Measurements from ENCODE around the gene SLC24A4.

The SLC24A4 gene

DNA sequence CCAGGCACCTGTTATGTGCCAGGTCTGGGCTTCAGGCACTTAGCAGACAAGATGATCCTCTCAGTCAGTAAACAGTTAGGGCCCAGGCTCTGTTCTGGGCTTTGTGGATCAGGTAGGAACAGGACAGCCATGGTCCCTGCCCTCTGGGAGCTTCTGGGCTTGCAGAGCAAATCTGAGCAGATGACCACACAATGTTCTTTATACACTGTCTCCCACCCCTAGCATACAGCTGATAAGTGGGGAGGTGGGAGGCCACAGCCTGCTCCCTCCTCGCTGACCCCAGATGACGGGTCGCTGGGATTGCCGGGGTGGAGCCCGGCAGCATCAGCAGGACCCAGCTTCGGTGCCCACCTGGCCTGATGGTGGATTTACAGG, 137.6 kb downstream of the SLC24A4 start:
- DNase-seq = no peak

DNA sequence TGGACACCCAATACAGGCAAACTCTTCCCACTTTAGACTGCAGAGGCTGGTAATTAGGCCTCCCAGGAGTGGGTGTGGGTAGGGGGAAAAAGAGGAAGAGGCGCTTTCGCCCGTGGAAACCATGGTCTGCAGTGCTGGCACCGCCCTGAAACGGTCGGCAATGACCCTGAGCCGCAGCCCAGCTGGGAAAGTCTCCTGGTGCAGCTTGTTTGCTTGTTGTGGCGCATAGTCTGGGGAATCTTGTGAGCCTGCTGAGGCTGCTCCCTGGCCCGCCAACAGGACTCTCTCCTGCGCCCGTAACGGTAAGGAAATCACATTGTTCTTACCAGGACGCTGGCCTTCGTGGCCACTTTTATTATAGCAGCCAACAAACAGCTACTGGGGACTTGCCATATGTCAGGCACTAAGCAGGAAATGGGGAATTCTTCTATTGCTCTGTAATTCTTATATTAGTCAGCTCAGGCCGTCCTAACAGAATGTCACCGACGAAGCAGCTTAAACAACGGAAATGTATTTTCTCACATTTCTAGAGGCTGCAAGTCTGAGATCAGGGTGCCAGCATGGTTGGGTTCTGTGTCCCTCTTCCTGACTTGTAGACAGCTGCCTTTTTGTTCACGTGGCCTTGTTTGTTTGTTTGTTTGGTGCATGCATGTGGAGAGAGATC, 138.1 kb downstream of the SLC24A4 start:
- no peak for DNase-seq

DNA sequence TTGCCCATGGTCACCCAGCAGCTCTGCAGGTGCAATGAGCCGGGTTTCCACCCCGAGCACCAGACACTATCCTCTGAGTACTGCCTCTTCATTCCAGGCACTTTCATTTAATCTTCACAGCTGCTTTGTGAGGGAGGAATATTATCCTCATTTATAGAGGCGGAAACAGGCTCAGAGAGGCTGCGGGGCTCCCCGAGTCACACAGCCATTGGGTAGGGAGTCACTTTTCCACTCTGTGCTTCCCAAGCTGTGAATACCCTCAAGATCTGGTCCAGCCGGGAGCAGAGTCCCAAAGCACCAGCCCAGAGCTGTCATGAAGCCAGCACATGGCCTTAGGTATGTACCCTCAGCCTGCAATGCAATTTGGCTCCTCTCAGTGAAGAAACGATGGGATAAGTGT, 138.9 kb downstream of the SLC24A4 start:
- DNase-seq = no peak

DNA sequence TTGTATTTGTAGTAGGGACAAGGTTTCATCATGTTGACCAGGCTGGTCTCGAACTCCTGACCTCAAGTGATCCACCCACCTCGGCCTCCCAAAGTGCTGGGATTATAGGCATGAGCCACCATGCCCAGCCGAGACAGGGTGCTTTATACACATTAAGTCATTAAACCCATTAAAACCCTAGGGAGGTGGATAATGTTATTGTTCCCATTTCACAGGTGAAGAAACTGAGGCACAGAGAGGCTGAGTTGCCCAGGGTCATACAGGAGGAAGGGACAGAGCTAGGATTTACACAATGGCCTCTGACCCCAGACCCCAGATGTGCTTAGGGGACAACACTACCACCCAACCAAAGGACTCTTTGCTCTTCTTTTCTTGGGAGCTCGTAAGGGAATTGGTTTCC, 139.6 kb downstream of the SLC24A4 start:
- DNase-seq = no peak

DNA sequence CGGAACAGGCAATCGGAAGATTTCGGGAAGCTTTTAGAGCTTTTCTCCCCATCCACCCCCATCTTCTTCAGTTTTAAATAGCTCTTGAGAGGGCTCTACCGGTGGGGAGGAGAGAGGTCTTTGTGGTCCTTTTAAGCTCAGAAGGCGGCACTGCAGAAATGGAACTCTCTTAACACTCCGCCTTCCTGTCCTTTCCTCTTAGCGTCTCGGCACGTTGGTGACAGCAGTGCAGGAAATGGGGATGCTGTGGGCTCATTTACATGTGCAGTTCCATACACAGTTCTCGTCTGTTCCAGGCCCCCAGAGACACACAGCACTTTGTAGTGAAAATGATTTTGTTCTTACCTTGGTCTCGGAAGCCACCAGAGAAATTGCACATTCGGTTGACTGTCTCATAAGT, 140.2 kb downstream of the SLC24A4 start:
- no peak for DNase-seq

DNA sequence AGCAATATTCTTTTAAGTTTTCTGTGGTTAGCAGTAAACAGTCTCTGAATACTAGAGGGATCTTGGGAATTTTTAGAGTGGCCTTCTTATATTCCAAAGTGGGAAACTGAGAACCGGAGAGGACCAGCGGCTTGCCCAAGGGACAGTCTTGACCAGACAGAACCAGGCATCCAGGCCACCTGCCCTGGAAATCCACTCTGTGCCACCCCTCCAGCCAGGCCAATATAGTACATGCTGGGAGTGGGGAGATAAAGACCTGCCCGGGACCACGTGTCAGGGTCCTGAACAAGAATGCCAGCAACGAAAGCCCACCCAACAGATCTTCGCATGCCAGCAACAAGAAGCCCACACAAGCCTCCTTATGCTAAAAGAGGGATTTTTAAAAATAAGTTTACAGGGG, 141.2 kb downstream of the SLC24A4 start:
- no peak for DNase-seq

DNA sequence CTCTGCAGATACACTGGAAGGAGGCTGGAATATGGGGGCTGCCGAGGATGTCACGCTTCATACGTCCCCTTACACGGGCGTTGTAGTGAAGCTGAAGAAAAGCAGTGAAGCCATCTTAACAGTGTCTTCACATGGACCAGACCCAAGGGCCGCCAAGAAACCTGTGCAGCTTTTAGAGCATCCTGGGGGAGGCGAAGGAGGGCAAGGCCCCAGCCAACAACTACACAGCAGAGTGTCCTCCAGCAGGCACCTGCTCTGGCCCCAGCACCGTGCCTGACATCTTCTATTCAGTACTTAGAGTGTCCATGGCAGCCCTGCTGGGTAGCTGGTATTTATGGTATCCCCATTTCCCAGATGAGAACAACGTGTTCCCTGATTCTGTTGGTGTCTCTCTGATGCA, 141.8 kb downstream of the SLC24A4 start:
- no peak for DNase-seq

DNA sequence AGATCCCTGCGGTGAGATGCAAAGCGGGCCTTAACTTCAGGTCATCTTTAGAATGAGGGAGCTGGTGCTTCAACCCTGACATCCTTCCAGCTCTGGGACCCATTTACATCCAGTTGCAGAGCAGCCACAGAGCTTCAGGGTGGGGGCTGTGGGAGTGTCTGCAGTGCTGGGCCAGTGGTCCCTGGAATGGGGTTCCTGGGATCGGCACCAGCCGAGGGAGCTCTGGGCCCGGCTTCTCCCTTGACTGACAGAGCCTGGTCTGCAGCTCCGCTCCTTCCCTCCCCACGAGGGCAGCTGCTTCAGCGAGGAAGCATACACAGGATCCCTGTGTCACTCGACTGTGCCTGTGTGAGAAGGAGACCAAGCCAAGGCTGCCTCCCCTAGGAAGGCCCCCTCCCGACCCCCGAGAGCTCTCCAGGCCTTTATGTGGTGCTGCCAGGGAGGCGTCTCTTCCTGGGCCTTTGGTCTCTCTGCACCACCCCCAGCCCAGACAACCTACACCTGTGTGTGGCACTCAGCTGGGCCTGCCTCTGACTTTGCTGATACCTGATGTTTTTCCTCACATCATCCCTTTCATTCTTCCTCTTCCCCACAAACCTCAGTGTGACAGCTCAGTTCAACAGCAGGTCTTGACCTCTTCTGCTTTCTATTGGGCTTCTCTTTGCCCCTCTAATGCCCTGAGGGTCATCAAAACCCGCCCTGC, 142.5 kb downstream of the SLC24A4 start:
- no peak for DNase-seq

DNA sequence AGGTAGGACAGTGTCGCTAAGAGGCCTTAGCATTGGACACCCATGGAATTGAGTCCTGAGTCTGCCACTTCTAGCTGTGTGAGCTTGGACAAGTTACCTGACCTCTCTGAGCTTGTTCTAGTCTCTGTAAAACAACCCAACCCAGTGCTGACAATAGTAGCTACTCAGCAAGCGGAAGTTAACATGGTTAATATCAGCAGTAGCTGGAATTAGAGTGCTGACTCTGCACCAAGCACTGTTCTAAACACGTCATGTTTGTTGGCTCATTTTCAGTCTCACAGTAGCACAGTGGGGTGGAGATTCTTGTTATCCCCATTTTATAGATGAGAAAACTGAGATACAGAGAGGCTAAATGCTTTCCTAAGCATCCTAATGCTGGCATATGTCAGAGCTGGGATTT, 143.1 kb downstream of the SLC24A4 start:
- no peak for DNase-seq

DNA sequence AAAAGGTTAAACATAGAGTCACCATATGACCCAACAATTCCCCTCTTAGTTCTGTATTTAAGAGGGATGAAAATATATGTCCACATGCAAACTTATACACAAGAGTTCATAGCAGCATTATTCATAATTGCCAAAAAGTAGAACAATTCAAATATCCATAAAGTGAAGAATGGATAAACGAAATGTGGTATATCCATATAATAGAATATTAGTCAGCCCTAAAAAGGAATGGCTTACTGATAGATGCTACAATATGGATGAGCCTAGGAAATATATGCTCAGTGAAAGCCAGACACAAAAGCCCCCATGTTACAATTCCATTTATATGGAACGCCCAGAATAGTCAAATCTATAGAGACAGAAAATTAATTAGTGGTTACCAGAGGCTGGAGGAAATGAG, 146.6 kb downstream of the SLC24A4 start:
- DNase-seq = no peak

DNA sequence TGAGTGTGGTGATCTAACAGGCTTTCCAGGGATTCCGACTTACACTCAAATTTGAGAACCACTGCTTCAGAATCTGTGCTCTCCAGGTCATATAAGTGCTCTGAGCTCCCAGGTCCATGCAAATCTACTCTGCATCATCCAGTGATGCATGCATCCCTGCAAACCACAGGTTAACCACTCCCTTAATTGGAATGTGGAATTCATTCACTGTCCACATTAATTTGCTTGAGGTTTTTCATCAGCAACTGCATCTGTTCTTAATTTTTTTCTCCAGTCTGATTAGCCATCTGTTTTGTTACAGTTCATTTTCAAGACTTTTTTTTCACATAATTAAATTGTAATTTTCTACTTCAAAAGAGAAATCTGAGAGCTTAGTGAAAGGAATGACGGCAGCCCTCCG, 147.2 kb downstream of the SLC24A4 start:
- DNase-seq = no peak

DNA sequence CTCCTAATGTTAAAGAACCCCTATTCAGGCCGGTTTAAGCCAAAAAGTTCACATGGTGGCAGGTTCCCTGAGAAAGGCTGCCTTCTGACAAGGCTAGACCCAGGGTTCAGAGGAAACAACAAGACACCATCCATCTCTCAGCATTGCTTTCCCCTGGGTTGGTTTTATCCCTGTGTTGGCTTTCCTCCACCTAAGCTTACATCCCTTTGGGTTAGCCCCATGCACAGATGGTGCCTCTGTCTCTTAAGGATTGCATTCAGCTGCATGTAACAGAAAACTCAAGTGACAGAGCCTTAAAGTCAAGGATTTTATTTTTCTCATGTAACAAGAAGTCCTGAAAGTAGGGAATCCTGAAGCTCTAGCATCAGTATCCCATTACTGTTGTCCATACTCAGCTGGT, 147.8 kb downstream of the SLC24A4 start:
- DNase-seq = no peak

DNA sequence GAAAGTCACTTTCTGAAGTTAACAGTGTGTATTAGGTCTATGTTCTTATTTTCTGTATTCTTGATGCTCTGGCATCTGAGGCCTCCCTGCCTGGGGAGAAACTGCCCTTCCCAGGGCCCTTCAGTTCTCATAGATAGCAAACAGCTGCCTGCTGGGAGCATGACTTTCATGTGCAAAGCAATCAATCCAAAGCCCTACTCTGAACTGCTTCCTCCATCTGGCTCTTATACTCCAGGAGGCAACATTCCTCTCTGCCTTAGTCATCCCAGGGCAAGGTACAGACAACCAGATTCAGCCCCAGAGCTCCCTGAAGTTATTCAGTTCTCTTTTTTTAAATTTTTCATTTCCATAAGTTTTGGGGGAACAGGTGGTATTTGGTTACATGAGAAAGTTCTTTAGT, 149.0 kb downstream of the SLC24A4 start:
- no peak for DNase-seq

DNA sequence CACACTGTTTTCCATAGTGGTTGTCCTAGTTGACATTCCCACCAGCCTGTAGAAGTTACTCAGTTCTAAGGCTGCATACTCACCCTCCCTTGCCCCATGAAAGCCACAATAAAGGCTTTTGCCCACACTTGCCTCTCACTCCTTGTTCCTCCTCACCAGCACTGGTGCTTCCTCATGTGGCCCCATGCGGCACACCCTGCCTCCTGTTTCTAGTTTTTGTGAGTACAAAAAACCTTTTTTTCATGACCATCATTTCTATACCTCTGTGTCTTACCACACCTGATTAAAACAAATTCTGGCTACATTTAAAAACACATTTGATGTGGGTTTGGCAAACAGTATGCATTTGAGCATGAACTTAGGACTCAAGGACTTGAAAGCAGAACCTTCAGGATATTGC, 149.9 kb downstream of the SLC24A4 start:
- no peak for DNase-seq

DNA sequence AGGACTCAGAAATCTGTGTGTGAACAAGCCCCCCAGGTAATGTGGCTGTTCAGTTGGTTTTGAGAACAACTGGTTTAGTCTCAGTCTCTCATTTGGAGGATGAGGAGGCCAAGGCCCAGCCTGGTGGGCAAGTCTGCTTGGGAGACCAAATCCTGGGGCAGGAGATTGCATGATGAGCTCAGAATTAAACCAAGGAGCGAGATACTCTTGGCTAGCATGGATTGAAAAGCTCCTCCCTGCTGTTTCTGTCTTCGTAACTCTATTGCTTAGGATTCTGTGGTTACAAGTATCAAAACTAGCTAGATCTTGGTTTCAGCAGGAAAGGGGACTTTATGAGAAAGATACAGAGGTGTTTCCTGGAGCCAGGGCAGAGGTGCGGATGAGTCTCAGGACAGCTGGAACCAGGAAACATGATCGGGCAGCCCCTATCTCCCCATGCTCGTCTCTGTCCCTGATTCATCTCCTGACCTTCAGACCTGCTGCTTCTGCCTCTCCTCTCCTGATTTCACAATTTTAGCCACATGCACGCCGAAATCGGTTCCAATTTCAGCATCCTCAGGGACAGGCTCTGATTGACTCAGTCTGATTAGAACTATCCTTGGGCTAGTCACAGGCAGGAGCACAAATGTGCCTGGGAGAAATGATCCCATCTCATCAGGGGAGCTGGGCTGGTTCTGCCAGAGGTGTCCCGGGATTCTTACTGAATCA, 150.4 kb downstream of the SLC24A4 start:
- no peak for DNase-seq

DNA sequence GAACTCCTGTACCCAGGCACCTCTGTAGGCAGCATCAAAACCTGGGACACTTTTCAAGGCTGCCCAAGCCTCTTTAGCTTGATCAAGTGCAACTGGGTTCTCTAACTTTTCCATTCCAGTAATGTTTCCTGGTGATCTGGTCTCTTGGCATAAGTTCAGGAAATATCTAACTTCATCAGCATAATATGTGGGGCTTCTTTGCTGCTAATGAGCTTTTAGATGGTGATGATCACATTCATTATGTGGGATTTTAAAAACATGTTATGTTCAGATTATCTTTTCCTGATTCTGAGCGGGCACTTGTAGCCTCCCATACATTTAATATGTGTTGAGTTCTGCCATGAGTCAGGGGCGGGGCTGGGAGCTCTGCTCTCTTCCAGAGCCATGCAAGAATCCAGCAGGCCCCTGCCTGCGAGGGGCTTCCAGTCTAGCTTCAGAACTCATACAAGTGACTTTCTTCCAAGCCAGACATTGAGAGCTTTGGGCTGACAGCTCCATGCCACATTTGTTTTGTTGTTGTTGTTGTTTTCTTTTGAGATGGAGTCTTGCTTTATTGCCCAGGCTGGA, 151.1 kb downstream of the SLC24A4 start:
- DNase-seq = no peak

DNA sequence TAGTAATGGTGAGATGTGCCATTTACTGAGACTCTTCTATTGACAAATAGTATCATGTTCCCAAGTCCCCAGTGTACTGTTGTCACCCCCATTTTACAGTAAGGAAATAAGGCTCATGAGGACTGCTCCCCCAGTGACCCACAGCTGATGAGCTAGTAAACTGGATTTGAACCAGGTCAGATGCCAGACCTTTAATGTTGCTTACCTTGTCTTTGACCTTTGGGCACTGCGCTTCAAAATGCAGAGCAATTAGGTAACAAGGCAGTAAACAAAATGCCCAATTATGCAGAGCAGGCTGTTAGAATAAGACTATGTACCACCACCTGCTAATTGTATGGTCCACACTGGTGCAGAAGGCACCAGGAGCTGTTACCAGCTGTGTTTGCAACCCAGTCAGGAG, 152.1 kb downstream of the SLC24A4 start:
- no peak for DNase-seq

DNA sequence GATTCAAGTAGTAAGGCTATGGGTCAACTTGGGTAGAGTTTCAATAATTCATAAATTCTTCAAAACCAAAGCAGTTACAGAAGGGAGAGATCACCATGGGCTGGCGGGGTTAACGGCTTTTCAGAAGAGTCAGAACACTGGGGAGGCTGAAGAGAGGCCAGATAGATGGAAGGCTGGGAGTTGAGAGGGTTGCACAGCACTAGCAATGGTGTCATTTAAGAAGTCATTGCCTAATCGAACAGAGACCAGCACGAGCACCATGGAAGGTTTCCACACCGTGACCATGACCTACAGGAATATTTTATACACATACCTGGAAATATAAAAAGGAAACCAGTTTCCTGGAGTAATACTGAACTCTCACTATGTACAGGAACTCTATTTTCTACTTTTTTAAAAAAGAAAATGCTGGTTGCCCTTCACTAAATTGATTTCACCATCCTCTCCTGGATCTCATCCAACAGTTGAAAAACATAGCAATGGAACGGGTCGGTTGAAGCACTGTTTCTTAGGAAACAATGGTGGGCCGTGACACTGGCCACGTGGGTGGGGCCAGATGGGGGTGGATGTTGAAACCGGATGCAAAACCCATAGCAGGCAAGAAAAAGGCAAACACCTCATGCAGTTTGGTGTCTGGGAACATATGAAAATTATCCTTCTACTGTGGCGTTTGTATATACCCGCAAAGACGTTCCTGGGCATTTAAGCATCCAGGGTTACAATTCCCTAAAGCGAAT, 152.7 kb downstream of the SLC24A4 start:
- DNase-seq = no peak

DNA sequence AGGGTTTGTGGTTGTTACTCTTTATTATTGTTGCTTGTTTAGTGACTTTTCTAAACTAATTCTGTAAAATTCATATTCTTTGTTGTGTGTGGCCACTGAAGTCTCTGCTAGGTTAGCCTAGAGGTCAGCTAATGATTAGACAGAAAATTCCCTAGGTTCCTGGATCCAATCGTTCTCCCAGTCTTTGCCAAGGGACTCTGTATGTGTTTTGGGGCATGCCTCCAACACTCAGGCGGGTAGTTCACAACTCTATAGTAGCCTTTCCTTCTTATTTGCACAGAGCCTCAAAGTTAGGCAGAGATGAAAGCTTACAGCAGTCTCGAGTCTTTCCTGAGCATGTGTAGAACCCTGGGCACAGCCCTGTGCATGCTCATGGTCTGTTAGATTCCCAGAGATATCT, 157.9 kb downstream of the SLC24A4 start:
- no peak for DNase-seq

DNA sequence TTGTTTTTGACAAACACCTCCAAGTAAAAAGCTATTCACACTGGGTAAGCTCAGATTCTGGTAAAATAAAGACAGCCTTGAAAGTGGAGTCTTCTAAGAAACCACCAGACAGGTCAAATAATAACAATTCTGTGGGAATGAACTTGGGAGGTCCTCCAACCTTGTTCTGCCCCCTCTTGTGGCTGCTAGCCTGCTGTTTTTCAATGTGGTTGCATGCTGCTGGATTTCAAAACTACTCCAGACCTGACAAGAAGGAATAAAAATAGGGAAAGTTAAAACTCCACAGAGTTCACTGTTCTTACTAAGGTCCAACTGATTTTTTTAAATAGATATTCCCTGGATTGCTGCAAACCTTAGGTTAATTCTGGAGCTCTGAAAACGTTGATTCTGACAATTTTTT, 158.4 kb downstream of the SLC24A4 start:
- DNase-seq = no peak

DNA sequence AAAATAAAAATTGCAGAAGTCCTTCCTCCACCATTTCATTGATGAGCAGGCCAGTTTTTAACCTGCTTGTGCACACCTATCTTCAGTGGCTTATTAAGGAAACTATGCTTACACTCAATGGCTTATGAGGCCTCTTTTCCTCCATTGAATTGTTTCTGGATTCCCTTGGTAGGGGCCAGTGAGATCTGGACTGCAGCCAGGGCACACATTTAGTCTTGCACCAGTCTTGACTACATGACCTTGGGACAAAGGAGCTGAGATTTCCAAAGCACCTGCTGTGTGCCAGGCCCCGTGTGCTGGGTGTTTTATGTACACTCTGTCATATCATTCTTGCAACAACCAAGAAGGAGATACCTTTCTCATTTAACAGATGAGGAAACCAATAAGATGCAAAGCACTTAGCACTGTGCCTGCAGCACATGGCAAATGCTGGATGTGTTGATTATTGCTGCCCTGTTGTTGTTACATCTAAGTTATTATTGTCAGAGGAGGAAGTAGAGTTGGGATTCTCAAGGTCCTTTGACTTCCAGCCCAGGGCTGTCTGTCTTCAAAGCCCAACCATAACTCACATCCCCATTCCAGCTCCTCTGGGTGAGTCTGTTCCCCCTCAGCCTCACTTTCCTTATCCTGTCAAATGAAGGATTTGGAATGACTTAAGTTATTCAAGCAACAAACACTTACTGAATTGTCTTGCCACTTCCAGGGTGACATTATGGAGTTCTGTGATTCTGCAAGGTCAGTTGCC, 159.0 kb downstream of the SLC24A4 start:
- DNase-seq = no peak

DNA sequence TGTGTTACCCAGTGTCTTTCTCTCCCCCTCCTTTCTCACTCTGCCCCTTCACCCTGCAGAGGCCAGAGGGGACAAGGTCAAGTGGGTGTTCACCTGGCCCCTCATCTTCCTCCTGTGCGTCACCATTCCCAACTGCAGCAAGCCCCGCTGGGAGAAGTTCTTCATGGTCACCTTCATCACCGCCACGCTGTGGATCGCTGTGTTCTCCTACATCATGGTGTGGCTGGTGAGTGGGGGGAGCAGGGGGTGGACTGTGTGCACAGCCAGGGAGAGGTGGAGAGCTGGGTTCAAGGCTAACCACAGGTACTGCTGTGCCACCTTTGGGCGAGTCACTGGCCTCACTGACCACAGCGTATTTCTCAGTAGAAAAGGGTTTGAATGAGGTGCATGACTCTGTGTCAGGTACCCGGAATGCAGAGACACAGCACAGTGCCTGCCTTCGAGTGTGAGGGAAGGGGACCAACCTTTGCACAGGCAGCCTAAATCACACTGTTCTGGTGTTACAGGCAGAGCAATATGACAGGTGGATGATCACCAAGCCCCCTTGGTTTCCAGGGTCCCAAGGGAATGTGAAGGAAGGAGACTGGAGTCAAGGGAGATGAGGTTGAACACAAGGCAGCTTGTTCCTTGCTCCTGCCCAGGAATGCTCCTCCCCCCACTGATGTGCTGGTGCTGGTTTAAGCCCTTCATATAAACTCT, 159.8 kb downstream of the SLC24A4 start:
- no peak for DNase-seq

All from stimulated activated CD4-positive, alpha-beta T cell treated with anti-CD3 and anti-CD28 coated beads, Interleukin-4, amount 100 ng/mL, for 1 hour (primary cell).